HepG2 (cell line): ENCODE data around the gene PEX11A. TPM values are rescaled to one million over a fixed set of nuclear protein-coding genes. Genes with fewer than 3 reads are reported as not detected.

Experiments used
- ATAC-seq: fragments of 200-7000 bp; cut with Tn5 transposase; 3 replicates; pipeline ENCODE4 v1.9.1; 2020; ENCODE audit warnings: mild to moderate bottlenecking, moderate library complexity
- BruUV-seq: library from RNA; stranded (reverse); fragments of 400-500 nt; replicated peaks from 2 replicates; lab custom pipeline; 2021; lab: Mats Ljungman, UMichigan
- CTCF ChIA-PET: fragments of 300-600 bp; formaldehyde crosslinking; extraction: SDS; loops from one replicate; lab custom pipeline; 2021; ENCODE audit warnings: low total read pairs, inconsistent platforms, low intra/inter-chr PET ratio; lab: Yijun Ruan, JAX
- POLR2A ChIA-PET: fragments of 350-600 bp; sonication (Branson Sonifier 250); formaldehyde crosslinking; loops from one replicate; lab custom pipeline; 2020; ENCODE audit warnings: antibody characterized with exemption, inconsistent platforms; lab: Yijun Ruan, JAX
- DNase-seq: peaks from one replicate; pipeline ENCODE4 v3.0.0-alpha.2; 2015; ENCODE audit warnings: low spot score
- FAIRE-seq: peaks from 3 replicates; lab custom pipeline; 2011; peaks lifted over from hg19 to GRCh38; lab: Jason Lieb, UNC
- H2AFZ ChIP-seq: one replicate; pipeline ENCODE4 v1.6.1; 2011; ENCODE audit warnings: low read length, inconsistent platforms
- H3K27ac ChIP-seq: fragments of 300-600 bp; 3 replicates; pipeline ENCODE4 v1.8.0; 2011; ENCODE audit warnings: mixed run types, mild to moderate bottlenecking, mixed read lengths, low read length, inconsistent platforms; ENCODE audit not compliant: insufficient read depth; ENCODE audit errors: extremely low read length
- H3K27me3 ChIP-seq, 2 experiments: fragments of 200-600 bp in 1 of 2; 2 replicates in 1 of 2; 3 replicates in 1 of 2; pipeline versions ENCODE4 v1.6.0 to v1.8.0; 2011; ENCODE audit warnings: low read length in 2 of 2, mild to moderate bottlenecking in 2 of 2, moderate library complexity in 2 of 2, inconsistent platforms in 1 of 2; ENCODE audit not compliant: insufficient read depth in 2 of 2, control insufficient read depth in 1 of 2
- H3K36me3 ChIP-seq, 2 experiments: fragments of 200-600 bp in 1 of 2; replicated peaks in 1 of 2; 2 replicates in 1 of 2; 3 replicates in 1 of 2; pipeline versions ENCODE4 v1.5.1 to v1.8.0; 2011; ENCODE audit warnings: low read length in 2 of 2, inconsistent platforms in 1 of 2; ENCODE audit not compliant: insufficient read depth in 2 of 2, control insufficient read depth in 1 of 2
- H3K4me1 ChIP-seq: 2 replicates; pipeline ENCODE4 v1.5.1; 2012; ENCODE audit warnings: low read length, inconsistent platforms; ENCODE audit not compliant: insufficient read depth
- H3K4me2 ChIP-seq: 2 replicates; pipeline ENCODE4 v1.6.0; 2011; ENCODE audit warnings: low read depth, low read length, inconsistent platforms
- H3K4me3 ChIP-seq, 3 experiments: fragments of 200-600 bp in 1 of 3; sonication (generic), shearing (Covaris generic) in 1 of 3; replicated peaks in 1 of 3; 2 replicates each; pipeline ENCODE4 v1.5.1; 2011 to 2016; ENCODE audit warnings: low read length in 3 of 3, inconsistent platforms in 2 of 3, low read depth in 2 of 3, mild to moderate bottlenecking in 2 of 3, control low read depth in 1 of 3, mixed read lengths in 1 of 3; ENCODE audit not compliant: insufficient read depth in 1 of 3
- H3K79me2 ChIP-seq: one replicate; pipeline ENCODE4 v1.6.1; 2011; ENCODE audit warnings: low read length, inconsistent platforms; ENCODE audit not compliant: insufficient read depth
- H3K9ac ChIP-seq: 2 replicates; pipeline ENCODE4 v1.6.0; 2011; ENCODE audit warnings: mild to moderate bottlenecking, low read depth, low read length, inconsistent platforms; ENCODE audit not compliant: insufficient read depth
- H3K9me3 ChIP-seq: 2 replicates; pipeline ENCODE4 v1.5.1; 2012; ENCODE audit warnings: mild to moderate bottlenecking, low read length
- H4K20me1 ChIP-seq: 2 replicates; pipeline ENCODE4 v1.6.0; 2011; ENCODE audit warnings: inconsistent platforms, mild to moderate bottlenecking, low read length, moderate library complexity; ENCODE audit not compliant: insufficient read depth
- ARHGAP35 ChIP-seq: sonication (generic); formaldehyde crosslinking; IDR thresholded peaks from 2 replicates; pipeline ENCODE4 v1.9.0; 2022; ENCODE audit warnings: mild to moderate bottlenecking, inconsistent platforms, moderate library complexity, missing genetic modification reagents, borderline replicate concordance
- CHCHD3 ChIP-seq: sonication (generic); formaldehyde crosslinking; IDR thresholded peaks from 2 replicates; pipeline ENCODE4 v1.8.0; 2022; ENCODE audit warnings: mild to moderate bottlenecking, missing genetic modification reagents, moderate library complexity
- EZH2 ChIP-seq: conservative IDR thresholded peaks from 2 replicates; pipeline ENCODE4 v1.6.1; 2012; ENCODE audit warnings: mild to moderate bottlenecking, low read depth, low read length, moderate library complexity
- GPN1 ChIP-seq: sonication (generic); formaldehyde crosslinking; IDR thresholded peaks from 2 replicates; pipeline ENCODE4 v1.5.1; 2020; ENCODE audit warnings: missing genetic modification reagents, borderline replicate concordance
- HMG20B ChIP-seq: conservative IDR thresholded peaks from 2 replicates; pipeline ENCODE4 v1.6.1; 2016; ENCODE audit warnings: missing genetic modification reagents, missing compliant biosample characterization
- HOXA5 ChIP-seq: sonication (generic); formaldehyde crosslinking; IDR thresholded peaks from 2 replicates; pipeline ENCODE4 v1.4.0; 2020; ENCODE audit warnings: missing genetic modification reagents
- IKZF5 ChIP-seq: IDR thresholded peaks from 2 replicates; pipeline ENCODE4 v1.6.1; 2018; ENCODE audit warnings: missing genetic modification reagents, mild to moderate bottlenecking, missing compliant biosample characterization
- MYNN ChIP-seq: sonication (generic); formaldehyde crosslinking; IDR thresholded peaks from 2 replicates; pipeline ENCODE4 v1.4.0; 2020; ENCODE audit warnings: mild to moderate bottlenecking, low read depth, missing genetic modification reagents
- NAIF1 ChIP-seq: sonication (generic); formaldehyde crosslinking; IDR thresholded peaks from 2 replicates; pipeline ENCODE4 v1.5.0; 2020; ENCODE audit warnings: mild to moderate bottlenecking, missing genetic modification reagents, borderline replicate concordance
- POLR2AphosphoS2 ChIP-seq: IDR thresholded peaks from 2 replicates; pipeline ENCODE4 v1.6.1; 2011; ENCODE audit warnings: low read depth, low read length, improper control_type of control experiment
- PRMT3 ChIP-seq: sonication (generic); formaldehyde crosslinking; IDR thresholded peaks from 2 replicates; pipeline ENCODE4 v1.8.1; 2022; ENCODE audit warnings: low read depth, mild to moderate bottlenecking, moderate library complexity, missing genetic modification reagents, borderline replicate concordance
- ZBTB21 ChIP-seq: sonication (generic); formaldehyde crosslinking; IDR thresholded peaks from 2 replicates; pipeline ENCODE4 v1.4.0; 2020; ENCODE audit warnings: missing genetic modification reagents
- ZNF12 ChIP-seq: sonication (generic); formaldehyde crosslinking; IDR thresholded peaks from 2 replicates; pipeline ENCODE4 v1.5.0; 2020; ENCODE audit warnings: missing genetic modification reagents
- ZNF746 ChIP-seq: sonication (generic); formaldehyde crosslinking; IDR thresholded peaks from 2 replicates; pipeline ENCODE4 v1.8.0; 2022; ENCODE audit warnings: mild to moderate bottlenecking, missing genetic modification reagents
- ZNF777 ChIP-seq: sonication (generic); formaldehyde crosslinking; IDR thresholded peaks from 2 replicates; pipeline ENCODE4 v1.4.0; 2020; ENCODE audit warnings: missing genetic modification reagents
- ZNF780A ChIP-seq: sonication (generic); formaldehyde crosslinking; IDR thresholded peaks from 2 replicates; pipeline ENCODE4 v1.8.0; 2022; ENCODE audit warnings: mild to moderate bottlenecking, missing genetic modification reagents, moderate library complexity
- WGBS: methylation state at CpG from one replicate; pipeline ENCODE4 v1.1.6; 2017; ENCODE audit warnings: low lambda C conversion rate; 5-methylcytosine and 5-hydroxymethylcytosine counted together
- in situ Hi-C: cut with HindIII; loops from 2 replicates; pipeline ENCODE4 v1.10.0; 2017; ENCODE audit warnings: low pct_unique_long_range_greater_than_20kb; ENCODE audit not compliant: extremely low pct_ligation_motif_present
- intact Hi-C: fragments of 100-400 bp; cut with micrococcal nuclease; formaldehyde crosslinking; loops from one replicate; pipeline ENCODE4 v1.10.0; 2022; ENCODE audit not compliant: unreplicated experiment
- polyA plus RNA-seq, 8 experiments: library from polyadenylated mRNA; depleted of rRNA in 3 of 8; stranded (reverse) in 7 of 8; unstranded in 1 of 8; fragments of >200 nt; fragmentation: Illumina TruSeq in 4 of 8; extraction: Trizol in 4 of 8; gene quantifications; 2 replicates each; pipeline versions ENCODE4 v1.2.1 to v1.2.3, GENCODE V29; 2011 to 2016; ENCODE audit warnings: low read depth in 4 of 8, missing spikeins in 1 of 8, mixed read lengths in 1 of 8; ENCODE audit not compliant: insufficient read depth in 1 of 8
- total RNA-seq, 5 experiments: library from RNA; depleted of rRNA; stranded (reverse); fragments of >200 nt; fragmentation: Illumina TruSeq; extraction: Trizol; gene quantifications; 2 replicates each; pipeline ENCODE4 v1.2.3, GENCODE V29; 2016; ENCODE audit warnings: low read depth in 1 of 5

The PEX11A gene
- total and polyA plus RNA-seq, 2 of the 13 experiments (the other 11 are each of a cell fraction or from before 2014, with no cell fraction given) = 9.9 to 15.1 TPM

- no peaks in the 10 kb centered on the region for H3K79me2 ChIP-seq
- no peak overlapping the region for H3K9ac ChIP-seq
- no peak overlapping the region for H3K27ac ChIP-seq
- no peak for FAIRE-seq
- H2AFZ ChIP-seq = no peak overlapping the region
- no peaks in the 10 kb centered on the region for H3K36me3 ChIP-seq
- no peak for DNase-seq
- BruUV-seq = no TSS peak
- peaks cover 31% of the 10 kb centered on the region for H3K4me1 ChIP-seq
- H3K9me3 ChIP-seq = no peaks in the 10 kb centered on the region
- H4K20me1 ChIP-seq = no peaks in the 10 kb centered on the region
- peak overlapping the region in 1 of 3 experiments; percentile 66; a peak in 1 of 6 replicates for H3K4me3 ChIP-seq
- intact Hi-C loops (no loop called here), in situ Hi-C loops (no loop called here)
- no peak for TF ChIP-seq ZNF746 (CRISPR knock-in tag)
- TF ChIP-seq ZBTB21 (CRISPR knock-in tag) = no peak
- TF ChIP-seq ZNF777 (CRISPR knock-in tag) = no peak
- TF ChIP-seq POLR2AphosphoS2 = no peak
- TF ChIP-seq HMG20B (CRISPR knock-in tag) = no peak
- CTCF ChIA-PET = no interaction called here
- ATAC-seq = no peak
- 16% methylated on average over 7 of the region's 7 CpGs for WGBS
- POLR2A ChIA-PET = no interaction called here
- peaks cover 0 to 2% of the 10 kb centered on the region in 2 experiments; a peak in 1 of 5 replicates for H3K27me3 ChIP-seq
- H3K4me2 ChIP-seq = peak overlapping the region; percentile 100
Observed at GRCh38 chr15:89656116-89656815, 34.3 kb downstream of the PEX11A start.

- Histone ChIP-seq H2AFZ (no peak within 1 kb of the TSS), H3K9me3 (no peaks in the 10 kb centered on the region), H3K27ac (no peak within 1 kb of the TSS), H4K20me1 (no peaks in the 10 kb centered on the region), H3K4me2 (peak within 1 kb of the TSS; percentile 100), H3K79me2 (no peaks in the 10 kb centered on the region), H3K9ac (peak within 1 kb of the TSS; percentile 60), H3K27me3 (peaks cover 0 to 2% of the 10 kb centered on the region in 2 experiments; a peak in 1 of 5 replicates), H3K4me3 (peak within 1 kb of the TSS; percentile 66 to 97 (median 85)), H3K36me3 (no peaks in the 10 kb centered on the region), H3K4me1 (peaks cover 31% of the 10 kb centered on the region)
- FAIRE-seq (no peak), DNase-seq (peak; percentile 32), ATAC-seq (peak; percentile 86)
- WGBS = 2% methylated on average over 42 of the region's 87 CpGs
- ChIA-PET POLR2A (interaction anchor here (1.0 kb wide), 1 partner anchor 10 kb away, joined by 3 read pairs; no protein-coding TSS in a partner anchor), CTCF (no interaction called here)
- intact Hi-C loops = no loop called here
- BruUV-seq = TSS peak; percentile 66
- in situ Hi-C loops = no loop called here
- TF ChIP-seq ARHGAP35 (CRISPR knock-in tag) (0 out of 2 replicates have a peak, but pooled peaks have one; percentile 40), PRMT3 (CRISPR knock-in tag) (no peak), IKZF5 (CRISPR knock-in tag) (0 out of 2 replicates have a peak, but pooled peaks have one; percentile 9), ZNF12 (CRISPR knock-in tag) (no peak), CHCHD3 (CRISPR knock-in tag) (0 out of 2 replicates have a peak, but pooled peaks have one; percentile 48), MYNN (CRISPR knock-in tag) (no peak), GPN1 (CRISPR knock-in tag) (no peak), EZH2 (no peak), ZNF780A (no peak), NAIF1 (CRISPR knock-in tag) (no peak), HOXA5 (CRISPR knock-in tag) (no peak)
Observed at GRCh38 chr15:89654847-89655805, 35.4 kb downstream of the PEX11A start, which contains the start of gene KIF7. Gene KIF7 (minus strand): TSS chr15:89655467. CDS start chr15:89652930, 2,537 bp downstream.
